Rectal smooth muscle tissue (tissue), 1 donor: ENCODE results near the gene C4orf36.

Experiments
- H3K27ac ChIP-seq: one replicate; pipeline ENCODE4 v1.7.0; 2013; ENCODE audit warnings: low read depth, low read length, inconsistent platforms
- H3K27me3 ChIP-seq: one replicate; pipeline ENCODE4 v1.7.0; 2013; ENCODE audit warnings: low read length; ENCODE audit not compliant: control insufficient read depth, insufficient read depth
- H3K36me3 ChIP-seq: one replicate; pipeline ENCODE4 v1.7.0; 2013; ENCODE audit warnings: low read length; ENCODE audit not compliant: control insufficient read depth, insufficient read depth
- H3K4me1 ChIP-seq: one replicate; pipeline ENCODE4 v1.7.0; 2013; ENCODE audit warnings: low read length; ENCODE audit not compliant: control insufficient read depth, insufficient read depth
- H3K4me3 ChIP-seq: one replicate; pipeline ENCODE4 v1.7.0; 2013; ENCODE audit warnings: low read length
- H3K9ac ChIP-seq: one replicate; pipeline ENCODE4 v1.7.0; 2013; ENCODE audit warnings: low read length

The C4orf36 gene

GRCh38 chr4:86908251-86908657, 16.0 kb upstream of the C4orf36 start:
- H3K27me3 ChIP-seq: no peaks in the 10 kb centered on the region
- H3K4me1 ChIP-seq: no peaks in the 10 kb centered on the region
- peak overlapping the region; percentile 51 for H3K27ac ChIP-seq
- H3K4me3 ChIP-seq: no peak overlapping the region
- H3K9ac ChIP-seq: no peak overlapping the region
- no peaks in the 10 kb centered on the region for H3K36me3 ChIP-seq

- no peak overlapping the region for H3K4me3 ChIP-seq
Observed at GRCh38 chr4:86901864-86902263, 9.6 kb upstream of the C4orf36 start.

GRCh38 chr4:86898562-86898961, 6.3 kb upstream of the C4orf36 start:
- H3K36me3 ChIP-seq: no peaks in the 10 kb centered on the region
- H3K4me3 ChIP-seq: no peak overlapping the region
- H3K27me3 ChIP-seq: no peaks in the 10 kb centered on the region
- H3K27ac ChIP-seq: no peak overlapping the region
- H3K9ac ChIP-seq: no peak overlapping the region
- no peaks in the 10 kb centered on the region for H3K4me1 ChIP-seq

More at GRCh38 chr4:86901864-86902263, 9.6 kb upstream of the C4orf36 start:
- no peaks in the 10 kb centered on the region for H3K36me3 ChIP-seq
- no peak overlapping the region for H3K9ac ChIP-seq
- no peaks in the 10 kb centered on the region for H3K4me1 ChIP-seq
- no peaks in the 10 kb centered on the region for H3K27me3 ChIP-seq
- no peak overlapping the region for H3K27ac ChIP-seq

- Histone ChIP-seq H3K27me3 (no peaks in the 10 kb centered on the region), H3K4me1 (no peaks in the 10 kb centered on the region), H3K27ac (no peak overlapping the region), H3K36me3 (no peaks in the 10 kb centered on the region), H3K9ac (no peak overlapping the region), H3K4me3 (no peak overlapping the region)
Observed at GRCh38 chr4:86896596-86896995, 4.4 kb upstream of the C4orf36 start.

GRCh38 chr4:86895692-86896488, 3.7 kb upstream of the C4orf36 start:
- H3K4me1 ChIP-seq: no peaks in the 10 kb centered on the region
- H3K36me3 ChIP-seq: no peaks in the 10 kb centered on the region
- H3K27ac ChIP-seq: no peak overlapping the region
- no peaks in the 10 kb centered on the region for H3K27me3 ChIP-seq
- no peak overlapping the region for H3K4me3 ChIP-seq
- H3K9ac ChIP-seq: no peak overlapping the region

GRCh38 chr4:86894455-86894854, 2.2 kb upstream of the C4orf36 start:
- Histone ChIP-seq H3K9ac (no peak overlapping the region), H3K4me1 (no peaks in the 10 kb centered on the region), H3K4me3 (no peak overlapping the region), H3K27ac (no peak overlapping the region), H3K27me3 (no peaks in the 10 kb centered on the region), H3K36me3 (no peaks in the 10 kb centered on the region)

GRCh38 chr4:86893136-86893535, 914 bp upstream of the C4orf36 start:
- H3K27ac ChIP-seq: no peak overlapping the region
- H3K4me3 ChIP-seq: no peak overlapping the region
- H3K9ac ChIP-seq: no peak overlapping the region
- H3K4me1 ChIP-seq: no peaks in the 10 kb centered on the region
- no peaks in the 10 kb centered on the region for H3K27me3 ChIP-seq
- H3K36me3 ChIP-seq: no peaks in the 10 kb centered on the region

GRCh38 chr4:86892636-86892960, 376 bp upstream of the C4orf36 start:
- Histone ChIP-seq H3K36me3 (no peaks in the 10 kb centered on the region), H3K9ac (no peak overlapping the region), H3K27ac (no peak overlapping the region), H3K27me3 (no peaks in the 10 kb centered on the region), H3K4me3 (peak overlapping the region; percentile 65), H3K4me1 (no peaks in the 10 kb centered on the region)

- Histone ChIP-seq H3K27me3 (no peaks in the 10 kb centered on the region), H3K36me3 (no peaks in the 10 kb centered on the region), H3K27ac (no peak overlapping the region)
Observed at GRCh38 chr4:86890790-86891189, 1.4 kb downstream of the C4orf36 start.

GRCh38 chr4:86879641-86880040, 12.6 kb downstream of the C4orf36 start:
- H3K36me3 ChIP-seq: no peaks in the 10 kb centered on the region

More at GRCh38 chr4:86890790-86891189, 1.4 kb downstream of the C4orf36 start:
- H3K4me1 ChIP-seq: no peaks in the 10 kb centered on the region
- H3K4me3 ChIP-seq: no peak overlapping the region
- no peak overlapping the region for H3K9ac ChIP-seq

GRCh38 chr4:86878640-86879039, 13.6 kb downstream of the C4orf36 start:
- no peak overlapping the region for H3K27ac ChIP-seq
- H3K36me3 ChIP-seq: no peaks in the 10 kb centered on the region
- no peaks in the 10 kb centered on the region for H3K4me1 ChIP-seq
- no peak overlapping the region for H3K4me3 ChIP-seq
- H3K9ac ChIP-seq: no peak overlapping the region
- no peaks in the 10 kb centered on the region for H3K27me3 ChIP-seq

More at GRCh38 chr4:86879641-86880040, 12.6 kb downstream of the C4orf36 start:
- Histone ChIP-seq H3K9ac (no peak overlapping the region), H3K4me1 (no peaks in the 10 kb centered on the region), H3K27ac (no peak overlapping the region), H3K4me3 (no peak overlapping the region), H3K27me3 (no peaks in the 10 kb centered on the region)

- no peak overlapping the region for H3K4me3 ChIP-seq
- no peak overlapping the region for H3K27ac ChIP-seq
- H3K27me3 ChIP-seq: no peaks in the 10 kb centered on the region
- H3K9ac ChIP-seq: no peak overlapping the region
- no peaks in the 10 kb centered on the region for H3K36me3 ChIP-seq
- no peaks in the 10 kb centered on the region for H3K4me1 ChIP-seq
Observed at GRCh38 chr4:86876894-86877685, 15.1 kb downstream of the C4orf36 start.
